Measurements from ENCODE around the gene KAZN.

Gene KAZN

DNA sequence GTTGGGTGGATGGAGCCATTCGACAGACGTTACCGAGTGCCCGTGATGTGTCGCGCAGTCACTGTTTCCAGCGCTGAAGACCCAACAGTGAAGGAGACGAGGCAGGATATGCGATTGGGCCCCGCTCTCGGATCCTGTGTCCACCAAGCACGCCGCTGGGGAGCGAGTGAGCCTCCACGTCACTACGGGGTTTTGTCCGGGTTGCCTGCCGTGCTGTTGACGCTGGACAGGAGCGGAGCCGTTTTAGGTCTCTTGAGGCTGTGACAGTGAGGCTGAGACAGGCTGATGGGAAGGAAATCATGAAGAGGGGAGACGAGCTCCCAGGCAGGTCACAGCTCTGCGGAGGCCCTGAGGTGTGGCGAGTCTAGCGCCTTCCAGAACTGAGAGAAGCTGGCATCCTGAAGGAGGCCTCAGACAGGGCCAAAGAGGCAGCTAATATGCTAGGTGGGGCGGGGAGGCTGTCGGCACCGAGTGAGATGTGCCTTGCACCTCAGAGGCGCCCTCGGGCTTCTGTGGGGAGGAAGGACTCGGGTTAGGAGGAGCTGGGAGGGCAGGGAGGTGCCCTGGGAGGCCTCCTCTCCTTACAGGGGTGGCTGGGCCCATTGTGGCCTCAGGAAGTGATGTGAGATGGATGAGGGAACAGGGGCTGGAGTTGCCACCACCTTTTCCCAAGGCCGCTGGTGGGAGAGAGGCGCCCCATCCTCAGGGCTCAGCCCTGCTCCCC lies 359.1 kb downstream of the KAZN start:
- no peaks in the 10 kb centered on the region; the same call in 1 of the 2 replicates for H3K27me3 ChIP-seq (ENCODE audit: insufficient read depth, low read length)
- no peaks in the 10 kb centered on the region for H3K4me1 ChIP-seq (ENCODE audit: insufficient read depth, low read length, severe bottlenecking)
- no peaks in the 10 kb centered on the region for H3F3A ChIP-seq (ENCODE audit: insufficient read depth, low read length)
- H3K27ac ChIP-seq (ENCODE audit: low read depth, low read length, poor library complexity, severe bottlenecking): no peak overlapping the region
- H3K79me2 ChIP-seq (ENCODE audit: insufficient read depth, low read length): no peaks in the 10 kb centered on the region
- no peaks in the 10 kb centered on the region; the same call in 1 of the 2 replicates for H3K36me3 ChIP-seq (ENCODE audit: insufficient read depth, low read length)
- no peaks in the 10 kb centered on the region for H3K9me2 ChIP-seq (ENCODE audit: low read depth, low read length)
- no peak overlapping the region for H3K9ac ChIP-seq (ENCODE audit: low read length)
- H3K4me3 ChIP-seq (ENCODE audit: low read depth, low read length, poor library complexity, severe bottlenecking): no peak overlapping the region
- no peak overlapping the region for H2AFZ ChIP-seq (ENCODE audit: low read length)
- TF ChIP-seq CTCF (IDR thresholded peaks at IDR 0.05; ENCODE audit: low read length) (no peak), EZH2 (IDR thresholded peaks at IDR 0.05; ENCODE audit: borderline replicate concordance, low read length) (no peak)
- H3K4me2 ChIP-seq (ENCODE audit: low read length): no peak overlapping the region
- H3K9me3 ChIP-seq (ENCODE audit: low read length): no peaks in the 10 kb centered on the region
- H4K20me1 ChIP-seq (ENCODE audit: insufficient read depth, low read length): no peaks in the 10 kb centered on the region

DNA sequence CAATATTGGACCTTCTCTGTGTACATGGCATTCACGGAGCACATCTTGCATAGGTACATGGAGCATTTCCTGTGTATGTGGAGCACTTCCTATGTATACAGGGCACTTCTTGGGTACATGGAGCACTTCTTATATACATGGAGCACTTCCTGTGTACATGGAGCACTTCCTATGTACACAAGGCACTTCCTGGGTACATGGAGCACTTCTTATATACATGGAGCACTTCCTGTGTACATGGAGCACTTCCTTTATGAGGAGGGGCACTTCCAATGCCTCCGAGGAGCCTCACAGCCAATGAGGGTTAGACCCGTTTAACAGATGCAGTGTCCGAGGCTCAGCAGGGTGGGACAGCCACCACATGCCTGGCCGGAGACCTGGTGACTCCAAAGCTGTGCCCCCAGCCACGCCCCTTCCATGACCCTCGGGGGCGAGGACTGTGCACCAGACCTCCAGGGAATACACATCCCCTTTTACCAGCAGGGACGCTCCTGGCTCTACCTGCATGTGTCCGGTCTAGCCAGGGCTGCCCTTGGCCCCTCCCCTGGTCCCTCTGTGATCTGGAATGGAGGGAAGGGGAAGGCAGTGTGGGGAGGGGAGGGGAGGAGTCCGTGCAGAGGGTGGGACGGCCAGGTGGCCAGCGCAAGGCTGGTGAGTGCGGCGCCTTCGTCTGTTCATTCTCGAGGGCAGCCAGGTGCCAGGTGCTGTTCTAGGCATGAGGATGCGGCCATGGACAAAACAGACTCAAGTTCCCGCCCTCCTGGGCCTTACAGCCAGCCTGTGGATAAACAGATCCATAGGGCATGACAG lies 360.0 kb downstream of the KAZN start:
- no peaks in the 10 kb centered on the region for H4K20me1 ChIP-seq (ENCODE audit: insufficient read depth, low read length)
- H3K36me3 ChIP-seq (ENCODE audit: insufficient read depth, low read length): no peaks in the 10 kb centered on the region; the same call in 1 of the 2 replicates
- H3K27me3 ChIP-seq (ENCODE audit: insufficient read depth, low read length): no peaks in the 10 kb centered on the region; the same call in 1 of the 2 replicates
- no peak overlapping the region for H3K4me3 ChIP-seq (ENCODE audit: low read depth, low read length, poor library complexity, severe bottlenecking)
- H3K4me2 ChIP-seq (ENCODE audit: low read length): no peak overlapping the region
- no peaks in the 10 kb centered on the region for H3K9me3 ChIP-seq (ENCODE audit: low read length)
- H3K79me2 ChIP-seq (ENCODE audit: insufficient read depth, low read length): no peaks in the 10 kb centered on the region
- no peak overlapping the region for H2AFZ ChIP-seq (ENCODE audit: low read length)
- H3F3A ChIP-seq (ENCODE audit: insufficient read depth, low read length): no peaks in the 10 kb centered on the region
- TF ChIP-seq EZH2 (IDR thresholded peaks at IDR 0.05; ENCODE audit: borderline replicate concordance, low read length) (no peak), CTCF (IDR thresholded peaks at IDR 0.05; ENCODE audit: low read length) (no peak)
- no peak overlapping the region for H3K27ac ChIP-seq (ENCODE audit: low read depth, low read length, poor library complexity, severe bottlenecking)
- H3K4me1 ChIP-seq (ENCODE audit: insufficient read depth, low read length, severe bottlenecking): no peaks in the 10 kb centered on the region
- no peak overlapping the region for H3K9ac ChIP-seq (ENCODE audit: low read length)
- no peaks in the 10 kb centered on the region for H3K9me2 ChIP-seq (ENCODE audit: low read depth, low read length)

GRCh38 chr1:14959059-14959694 lies 360.7 kb downstream of the KAZN start:
- no peaks in the 10 kb centered on the region for H3K9me2 ChIP-seq (ENCODE audit: low read depth, low read length)
- no peak overlapping the region for H3K27ac ChIP-seq (ENCODE audit: low read depth, low read length, poor library complexity, severe bottlenecking)
- H3K9me3 ChIP-seq (ENCODE audit: low read length): no peaks in the 10 kb centered on the region
- no peak overlapping the region for H3K9ac ChIP-seq (ENCODE audit: low read length)
- H3K4me3 ChIP-seq (ENCODE audit: low read depth, low read length, poor library complexity, severe bottlenecking): no peak overlapping the region
- no peak overlapping the region for H3K4me2 ChIP-seq (ENCODE audit: low read length)
- TF ChIP-seq EZH2 (IDR thresholded peaks at IDR 0.05; ENCODE audit: borderline replicate concordance, low read length): no peak
- TF ChIP-seq CTCF (IDR thresholded peaks at IDR 0.05; ENCODE audit: low read length): no peak
- H3K79me2 ChIP-seq (ENCODE audit: insufficient read depth, low read length): no peaks in the 10 kb centered on the region
- no peaks in the 10 kb centered on the region for H4K20me1 ChIP-seq (ENCODE audit: insufficient read depth, low read length)
- H3K27me3 ChIP-seq (ENCODE audit: insufficient read depth, low read length): no peaks in the 10 kb centered on the region; the same call in 1 of the 2 replicates
- no peaks in the 10 kb centered on the region for H3K36me3 ChIP-seq (ENCODE audit: insufficient read depth, low read length)
- no peaks in the 10 kb centered on the region for H3K4me1 ChIP-seq (ENCODE audit: insufficient read depth, low read length, severe bottlenecking)
- H2AFZ ChIP-seq (ENCODE audit: low read length): no peak overlapping the region
- no peaks in the 10 kb centered on the region for H3F3A ChIP-seq (ENCODE audit: insufficient read depth, low read length)
